ENCODE measurements around the gene FGF14. TPM values are rescaled to one million over a fixed set of nuclear protein-coding genes. Genes with fewer than 3 reads are reported as not detected.
"Not testable (repeated sequence)": the region's sequence is repeated elsewhere in the genome, so short reads cannot be mapped to it uniquely, and the experiment has no call there.

Gene FGF14
- total RNA-seq, 1 donor from 2014 or later = 1.7 TPM

DNA sequence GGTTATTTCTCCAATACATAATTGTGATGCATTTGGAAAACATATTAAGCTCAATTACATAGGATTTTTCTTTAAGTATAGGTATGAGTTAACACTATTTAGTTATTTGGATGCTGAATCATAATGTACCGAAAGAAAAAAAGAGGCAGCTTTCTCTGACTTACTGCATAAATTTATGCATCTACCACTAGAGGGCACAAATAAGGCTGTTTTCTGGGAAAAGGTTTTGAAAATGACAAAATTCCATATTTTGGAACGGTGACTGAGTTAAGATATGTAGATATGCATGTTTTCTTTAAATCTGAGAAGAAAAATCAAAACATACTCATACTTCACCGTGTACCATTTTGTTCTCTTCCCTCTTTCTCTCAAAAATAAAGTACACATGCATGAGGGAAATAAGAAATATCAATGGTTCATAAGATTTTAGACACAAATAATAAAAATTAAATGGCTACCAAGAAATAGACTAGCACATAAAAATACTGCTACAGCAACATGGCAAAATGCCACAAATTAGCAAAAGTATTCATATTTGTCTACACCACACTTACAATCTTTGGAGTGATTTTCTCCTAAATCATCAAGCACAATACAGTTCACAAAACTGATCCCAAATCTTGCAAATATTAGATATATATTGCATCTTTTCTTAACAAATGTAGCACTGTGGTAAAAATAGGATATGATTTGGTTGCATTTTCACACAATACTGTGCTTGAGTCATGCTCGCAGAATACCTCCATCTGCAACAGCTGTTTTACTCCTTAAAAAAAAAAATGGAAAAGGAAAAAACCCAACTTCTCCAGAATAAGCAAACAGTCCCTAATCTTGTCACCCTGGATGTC is 260.0 kb downstream of the FGF14 start:
- Mint-ChIP-seq H3K36me3 (ENCODE audit: low read depth) (no peaks in the 10 kb centered on the region), H3K27ac (ENCODE audit: unreplicated experiment) (no peak overlapping the region), H3K4me1 (no peaks in the 10 kb centered on the region), H3K27me3 (ENCODE audit: low read depth) (peaks cover 2% of the 10 kb centered on the region), H3K9me3 (no peaks in the 10 kb centered on the region), H3K4me3 (no peak overlapping the region)
- TF ChIP-seq, protein P1, sequence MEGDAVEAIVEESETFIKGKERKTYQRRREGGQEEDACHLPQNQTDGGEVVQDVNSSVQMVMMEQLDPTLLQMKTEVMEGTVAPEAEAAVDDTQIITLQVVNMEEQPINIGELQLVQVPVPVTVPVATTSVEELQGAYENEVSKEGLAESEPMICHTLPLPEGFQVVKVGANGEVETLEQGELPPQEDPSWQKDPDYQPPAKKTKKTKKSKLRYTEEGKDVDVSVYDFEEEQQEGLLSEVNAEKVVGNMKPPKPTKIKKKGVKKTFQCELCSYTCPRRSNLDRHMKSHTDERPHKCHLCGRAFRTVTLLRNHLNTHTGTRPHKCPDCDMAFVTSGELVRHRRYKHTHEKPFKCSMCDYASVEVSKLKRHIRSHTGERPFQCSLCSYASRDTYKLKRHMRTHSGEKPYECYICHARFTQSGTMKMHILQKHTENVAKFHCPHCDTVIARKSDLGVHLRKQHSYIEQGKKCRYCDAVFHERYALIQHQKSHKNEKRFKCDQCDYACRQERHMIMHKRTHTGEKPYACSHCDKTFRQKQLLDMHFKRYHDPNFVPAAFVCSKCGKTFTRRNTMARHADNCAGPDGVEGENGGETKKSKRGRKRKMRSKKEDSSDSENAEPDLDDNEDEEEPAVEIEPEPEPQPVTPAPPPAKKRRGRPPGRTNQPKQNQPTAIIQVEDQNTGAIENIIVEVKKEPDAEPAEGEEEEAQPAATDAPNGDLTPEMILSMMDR (conservative IDR thresholded peaks at IDR 0.05) = peak; percentile 83
- no peak for DNase-seq (ENCODE audit: low read depth, low spot score)

DNA sequence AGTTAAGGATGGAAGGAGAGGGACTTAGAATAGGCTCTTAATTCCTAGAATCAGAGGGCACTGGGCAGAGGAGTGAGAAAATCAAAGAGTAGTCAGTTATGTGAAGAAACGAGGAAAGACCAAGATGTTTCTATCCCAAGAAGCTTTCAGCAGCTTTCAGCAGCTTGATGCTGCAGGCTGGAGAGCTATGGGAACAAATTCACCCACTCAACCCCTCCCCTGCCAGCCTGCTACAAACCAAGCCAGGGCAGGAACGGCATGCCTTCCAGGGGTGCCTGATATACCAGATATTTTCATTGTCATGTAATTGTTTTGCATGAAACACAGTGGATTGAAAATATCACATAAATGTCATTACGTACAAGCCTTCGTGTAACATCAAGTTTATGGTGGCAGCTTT is 262.2 kb downstream of the FGF14 start:
- DNase-seq (ENCODE audit: low read depth, low spot score) = no peak
- no peaks in the 10 kb centered on the region for H3K4me1 Mint-ChIP-seq
- peaks cover 2% of the 10 kb centered on the region for H3K27me3 Mint-ChIP-seq (ENCODE audit: low read depth)
- TF ChIP-seq, protein P1 (conservative IDR thresholded peaks at IDR 0.05) = no peak
- no peak overlapping the region for H3K4me3 Mint-ChIP-seq
- peak overlapping the region; percentile 21 for H3K27ac Mint-ChIP-seq (ENCODE audit: unreplicated experiment)
- H3K9me3 Mint-ChIP-seq = no peaks in the 10 kb centered on the region
- no peaks in the 10 kb centered on the region for H3K36me3 Mint-ChIP-seq (ENCODE audit: low read depth)

DNA sequence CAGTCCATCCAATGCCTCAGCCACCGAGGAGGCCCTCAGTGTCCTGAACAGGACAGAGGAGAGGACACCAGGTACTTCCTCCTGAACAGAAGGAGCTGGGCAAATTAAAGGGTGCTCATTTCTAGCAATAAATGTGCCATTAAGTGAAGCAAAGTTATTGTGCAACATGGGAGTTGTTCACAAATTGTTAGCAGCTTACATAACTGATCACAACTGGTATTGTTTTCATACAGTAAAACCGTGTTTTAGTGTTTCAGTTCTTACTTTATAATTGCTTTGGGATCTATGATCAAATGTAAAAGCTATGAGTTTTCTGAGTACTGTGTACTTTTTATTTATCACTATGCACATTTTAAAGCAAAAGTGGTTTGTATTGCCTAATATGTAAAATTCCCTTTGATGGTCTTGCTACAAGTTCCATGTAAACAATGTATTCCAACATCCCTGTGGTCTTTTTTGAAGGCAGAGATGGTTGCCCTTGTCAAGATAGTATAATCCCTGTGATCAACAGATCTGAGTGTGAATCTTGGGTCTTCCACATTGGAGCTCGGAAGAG is 263.1 kb downstream of the FGF14 start:
- DNase-seq (ENCODE audit: low read depth, low spot score) = no peak
- H3K4me3 Mint-ChIP-seq = no peak overlapping the region
- H3K9me3 Mint-ChIP-seq = no peaks in the 10 kb centered on the region
- TF ChIP-seq, protein P1 (conservative IDR thresholded peaks at IDR 0.05) = no peak
- H3K36me3 Mint-ChIP-seq (ENCODE audit: low read depth) = no peaks in the 10 kb centered on the region
- H3K4me1 Mint-ChIP-seq = no peaks in the 10 kb centered on the region
- H3K27ac Mint-ChIP-seq (ENCODE audit: unreplicated experiment) = no peak overlapping the region
- H3K27me3 Mint-ChIP-seq (ENCODE audit: low read depth) = peaks cover 2% of the 10 kb centered on the region

DNA sequence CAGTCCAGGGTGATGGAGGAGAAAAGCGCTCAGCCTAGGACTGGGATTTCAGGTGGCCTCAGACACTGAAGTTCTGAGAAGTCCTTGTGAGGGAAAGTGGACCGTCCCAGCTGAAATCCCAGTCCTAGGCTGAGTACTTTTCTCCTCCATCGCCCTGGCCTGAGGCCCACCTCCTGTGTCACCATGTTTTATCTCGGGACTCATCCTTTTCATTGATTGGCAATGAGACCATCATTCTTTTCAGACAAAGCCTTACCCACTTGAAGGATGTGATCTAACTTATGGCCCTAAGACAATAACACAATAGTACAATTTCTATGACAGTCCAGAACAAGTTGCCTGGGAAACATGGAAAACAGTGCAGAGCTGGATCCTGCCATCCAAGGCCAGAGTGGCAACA is 263.9 kb downstream of the FGF14 start:
- H3K4me1 Mint-ChIP-seq; H3K36me3 Mint-ChIP-seq (ENCODE audit: low read depth); H3K27me3 Mint-ChIP-seq (ENCODE audit: low read depth); H3K27ac Mint-ChIP-seq (ENCODE audit: unreplicated experiment); H3K4me3 Mint-ChIP-seq; H3K9me3 Mint-ChIP-seq; DNase-seq (ENCODE audit: low read depth, low spot score): not testable (repeated sequence)

DNA sequence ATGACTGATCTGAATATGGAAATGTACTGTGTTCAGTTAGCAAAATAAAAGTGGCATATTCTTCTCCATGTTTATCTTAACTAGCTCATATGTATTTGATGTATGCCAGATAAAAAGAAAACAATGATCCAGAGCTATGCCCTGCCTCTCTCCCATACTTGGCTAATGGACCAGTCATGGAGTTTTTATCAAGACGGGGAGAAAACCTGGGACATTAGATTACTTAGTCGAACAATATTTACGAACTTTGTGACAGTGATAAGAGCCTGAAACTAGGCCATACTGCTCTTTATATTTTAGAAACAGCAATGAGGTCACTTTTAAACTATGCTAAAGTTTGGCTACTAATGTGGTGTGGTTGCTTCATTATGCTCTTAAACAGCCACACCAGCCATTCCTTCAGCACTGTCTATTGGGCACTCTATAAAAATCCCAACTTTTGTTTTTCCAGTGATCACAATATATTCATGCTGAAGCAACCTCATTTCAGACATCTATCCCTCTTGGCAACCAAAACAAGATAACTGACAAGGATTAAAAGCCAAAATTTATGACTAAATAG is 265.0 kb downstream of the FGF14 start:
- Mint-ChIP-seq H3K4me3 (no peak overlapping the region), H3K9me3 (no peaks in the 10 kb centered on the region), H3K4me1 (no peaks in the 10 kb centered on the region), H3K36me3 (ENCODE audit: low read depth) (no peaks in the 10 kb centered on the region), H3K27ac (ENCODE audit: unreplicated experiment) (no peak overlapping the region), H3K27me3 (ENCODE audit: low read depth) (peaks cover 2% of the 10 kb centered on the region)
- DNase-seq (ENCODE audit: low read depth, low spot score) = no peak
- TF ChIP-seq, protein P1 (conservative IDR thresholded peaks at IDR 0.05) = no peak

DNA sequence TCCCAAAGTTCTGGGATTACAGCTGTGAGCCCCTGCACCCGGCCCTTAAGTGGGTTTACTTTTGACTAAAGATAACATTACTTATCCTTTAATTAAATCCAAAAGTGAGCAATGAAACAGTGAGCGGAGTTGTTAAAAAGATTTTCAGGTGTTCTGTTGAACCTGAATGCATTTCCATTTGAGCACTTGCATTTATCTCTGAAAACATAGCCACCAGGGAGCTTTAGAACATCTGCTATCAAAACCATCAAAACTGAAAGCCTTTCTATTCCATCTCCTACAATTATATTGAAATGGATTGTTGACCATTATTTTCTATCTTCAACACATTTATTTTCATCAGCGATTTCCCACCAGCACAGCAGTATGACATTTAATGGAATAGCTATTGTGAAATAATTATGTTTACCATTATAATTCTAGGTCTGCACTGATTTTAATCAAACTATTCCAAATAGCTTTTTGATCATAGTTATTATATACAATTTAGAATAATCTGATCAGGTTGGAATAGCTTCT is 269.0 kb downstream of the FGF14 start:
- Mint-ChIP-seq H3K9me3 (no peaks in the 10 kb centered on the region), H3K27ac (ENCODE audit: unreplicated experiment) (no peak overlapping the region), H3K36me3 (ENCODE audit: low read depth) (no peaks in the 10 kb centered on the region), H3K4me3 (no peak overlapping the region), H3K4me1 (no peaks in the 10 kb centered on the region), H3K27me3 (ENCODE audit: low read depth) (peaks cover 1% of the 10 kb centered on the region)
- no peak for DNase-seq (ENCODE audit: low read depth, low spot score)
- TF ChIP-seq, protein P1 (conservative IDR thresholded peaks at IDR 0.05) = no peak

All from neural crest cell (in vitro differentiated cells).